A673 (cell line): ENCODE data around the gene RPL10A. TPM values are rescaled to one million over a fixed set of nuclear protein-coding genes. Genes with fewer than 3 reads are reported as not detected.

Experiments
- BruUV-seq: library from RNA; stranded (reverse); fragments of 400-500 nt; replicated peaks from 2 replicates; lab custom pipeline; 2021; lab: Mats Ljungman, UMichigan
- CTCF ChIA-PET: fragments of 300-600 bp; sonication (Branson Sonifier 250); formaldehyde crosslinking; loops from one replicate; lab custom pipeline; 2022; ENCODE audit warnings: antibody characterized with exemption; lab: Charles Lee
- POLR2A ChIA-PET: fragments of 300-600 bp; sonication (Branson Sonifier 250); formaldehyde crosslinking; loops from one replicate; lab custom pipeline; 2022; ENCODE audit warnings: antibody characterized with exemption; ENCODE audit not compliant: low non-redundant PET; lab: Charles Lee
- DNase-seq: peaks from one replicate; pipeline ENCODE4 v3.0.0-alpha.2; 2015; ENCODE audit warnings: low spot score
- H3K27ac ChIP-seq: fragments of 200-600 bp; sonication (generic); 2 replicates; pipeline ENCODE4 v1.5.1; 2016; ENCODE audit warnings: mixed run types, low read depth, mild to moderate bottlenecking, mixed read lengths, antibody characterized with exemption, low read length; ENCODE audit not compliant: poor library complexity, severe bottlenecking
- H3K27me3 ChIP-seq: fragments of 200-600 bp; sonication (generic); replicated peaks from 2 replicates; pipeline ENCODE4 v1.6.1; 2017; ENCODE audit warnings: mixed run types, low read depth, mild to moderate bottlenecking, mixed read lengths, antibody characterized with exemption, low read length; ENCODE audit not compliant: insufficient read depth, poor library complexity
- H3K36me3 ChIP-seq: fragments of 200-600 bp; sonication (generic); 2 replicates; pipeline ENCODE4 v1.6.1; 2016; ENCODE audit warnings: mixed run types, mild to moderate bottlenecking, mixed read lengths, antibody characterized with exemption, low read length; ENCODE audit not compliant: insufficient read depth, poor library complexity, severe bottlenecking
- H3K4me1 ChIP-seq: fragments of 200-600 bp; sonication (generic); 2 replicates; pipeline ENCODE4 v1.6.1; 2017; ENCODE audit warnings: mixed run types, mild to moderate bottlenecking, mixed read lengths, antibody characterized with exemption, low read length; ENCODE audit not compliant: insufficient read depth, poor library complexity, severe bottlenecking
- H3K4me3 ChIP-seq: fragments of 200-600 bp; sonication (generic); 2 replicates; pipeline ENCODE4 v1.5.1; 2016; ENCODE audit warnings: low read depth, mixed run types, mild to moderate bottlenecking, mixed read lengths, low read length; ENCODE audit not compliant: poor library complexity, severe bottlenecking
- H3K9me3 ChIP-seq: fragments of 200-600 bp; sonication (generic); 2 replicates; pipeline ENCODE4 v1.6.1; 2016; ENCODE audit warnings: mixed run types, low read depth, mild to moderate bottlenecking, mixed read lengths, antibody characterized with exemption, low read length; ENCODE audit not compliant: poor library complexity, severe bottlenecking
- CTCF ChIP-seq: fragments of 300-800, 200-600 bp; sonication (generic); conservative IDR thresholded peaks from 2 replicates; pipeline ENCODE4 v1.5.1; 2017; ENCODE audit warnings: low read depth, mild to moderate bottlenecking, antibody characterized with exemption, low read length, moderate library complexity, mixed read lengths
- EZH2 ChIP-seq: fragments of 200-600 bp; sonication (generic); IDR thresholded peaks from 2 replicates; pipeline ENCODE4 v1.6.1; 2017; ENCODE audit warnings: borderline replicate concordance, low read depth, mild to moderate bottlenecking, mixed read lengths, antibody characterized with exemption, low read length; ENCODE audit not compliant: poor library complexity, severe bottlenecking
- intact Hi-C: fragments of 100-400 bp; cut with micrococcal nuclease; formaldehyde crosslinking; loops from one replicate; pipeline ENCODE4 v1.10.0; 2022; ENCODE audit not compliant: unreplicated experiment
- total RNA-seq: library from RNA; stranded (reverse); gene quantifications from 2 replicates; pipeline ENCODE4 v1.2.3, GENCODE V29; 2021

The RPL10A gene
- total RNA-seq, 1 experiment from 2014 or later: 1,064 TPM

GRCh38 chr6:35425284-35425683, 42.9 kb upstream of the RPL10A start:
- H3K4me1 ChIP-seq: no peaks in the 10 kb centered on the region
- no peak for TF ChIP-seq CTCF
- TF ChIP-seq EZH2: no peak
- intact Hi-C loops: no loop called here

GRCh38 chr6:35426074-35426473, 42.1 kb upstream of the RPL10A start:
- H3K27me3 ChIP-seq: no peaks in the 10 kb centered on the region
- BruUV-seq: no TSS peak
- DNase-seq: no peak
- intact Hi-C loops: no loop called here
- no peaks in the 10 kb centered on the region for H3K4me1 ChIP-seq
- H3K9me3 ChIP-seq: no peaks in the 10 kb centered on the region
- ChIA-PET POLR2A (no interaction called here), CTCF (no interaction called here)
- H3K36me3 ChIP-seq: no peaks in the 10 kb centered on the region
- no peak overlapping the region for H3K4me3 ChIP-seq
- TF ChIP-seq CTCF: no peak
- no peak for TF ChIP-seq EZH2
- no peak overlapping the region for H3K27ac ChIP-seq

More at GRCh38 chr6:35425284-35425683, 42.9 kb upstream of the RPL10A start:
- no peak overlapping the region for H3K4me3 ChIP-seq
- BruUV-seq: no TSS peak
- no peaks in the 10 kb centered on the region for H3K27me3 ChIP-seq
- CTCF ChIA-PET: interaction anchor here (0.6 kb wide), 1 partner anchor 10 kb away, joined by 4 read pairs; no protein-coding TSS in a partner anchor
- no peaks in the 10 kb centered on the region for H3K9me3 ChIP-seq
- POLR2A ChIA-PET: no interaction called here
- H3K36me3 ChIP-seq: no peaks in the 10 kb centered on the region
- DNase-seq: peak; percentile 49
- H3K27ac ChIP-seq: peak overlapping the region; percentile 37

- POLR2A ChIA-PET: no interaction called here
- CTCF ChIA-PET: no interaction called here
- no peaks in the 10 kb centered on the region for H3K36me3 ChIP-seq
- intact Hi-C loops: no loop called here
- no peak for DNase-seq
- TF ChIP-seq CTCF (no peak), EZH2 (no peak)
- BruUV-seq: no TSS peak
- H3K27me3 ChIP-seq: no peaks in the 10 kb centered on the region
- no peaks in the 10 kb centered on the region for H3K9me3 ChIP-seq
- H3K4me1 ChIP-seq: no peaks in the 10 kb centered on the region
- H3K4me3 ChIP-seq: no peak overlapping the region
- no peak overlapping the region for H3K27ac ChIP-seq
These were observed 40.8 kb upstream of the RPL10A start for GRCh38 chr6:35427435-35427834.
